ENCODE results near the gene TOMM34. TPM values are rescaled to one million over a fixed set of nuclear protein-coding genes. Genes with fewer than 3 reads are reported as not detected.
A peak's percentile ranks its signal among the peaks of the same experiment; 100 is the strongest.

Gene TOMM34
- total RNA-seq, 1 experiment from 2014 or later = 35.9 TPM

DNA sequence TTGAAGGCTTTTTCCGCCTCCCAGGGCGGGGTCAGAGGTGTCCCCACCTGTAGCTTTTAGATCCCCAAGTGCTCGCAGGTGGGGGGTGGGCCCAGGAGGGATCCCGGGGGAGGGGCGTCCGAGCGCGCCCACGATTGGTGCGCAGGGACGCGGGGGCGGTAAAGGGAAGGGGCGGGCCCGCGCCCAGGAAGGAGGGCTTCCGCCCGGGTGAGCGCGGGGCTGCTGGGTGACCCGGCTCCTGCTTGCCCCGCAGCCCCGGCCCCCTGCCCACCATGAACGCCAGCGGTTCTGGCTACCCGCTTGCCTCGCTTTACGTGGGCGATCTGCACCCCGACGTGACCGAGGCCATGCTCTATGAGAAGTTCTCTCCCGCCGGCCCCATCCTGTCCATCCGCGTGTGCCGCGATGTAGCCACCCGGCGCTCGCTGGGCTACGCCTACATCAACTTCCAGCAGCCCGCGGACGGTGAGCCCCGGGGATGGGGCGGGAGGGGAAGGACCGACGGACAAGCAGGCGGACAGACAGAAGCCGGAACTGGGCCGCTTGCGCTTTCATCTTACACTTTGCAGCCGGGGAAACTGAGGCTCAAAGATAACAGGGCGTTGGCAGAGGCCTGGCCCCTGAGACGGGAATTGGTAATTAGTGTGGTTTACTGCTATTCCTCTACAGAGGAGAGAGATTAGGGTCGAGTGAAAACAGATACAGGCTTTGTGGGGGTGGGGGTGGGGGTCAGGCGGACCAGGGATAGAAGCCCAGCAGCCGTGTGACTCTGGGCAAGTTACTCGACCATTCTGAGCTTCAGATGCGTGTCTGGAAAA is 50.1 kb downstream of the TOMM34 start, which contains the start of gene PABPC1L:
Gene PABPC1L (plus strand): TSS at position 189 of the 818 bp plus-strand sequence. CDS start 84 bp downstream, at position 273.
- peak within 1 kb of the TSS; percentile 84 for H3K4me3 Mint-ChIP-seq
- no peaks in the 10 kb centered on the region for H3K9me3 Mint-ChIP-seq
- CTCF ChIA-PET = interaction anchor here (0.5 to 1.8 kb wide), 22 partner anchors 12 to 538 kb away, joined by 3 to 13 read pairs (median 4); partner anchors contain the start of genes TOMM34 and YWHAB
- DNase-seq (ENCODE audit: low spot score) (peak; percentile 90), ATAC-seq (peak; percentile 86)
- peaks cover 52% of the 10 kb centered on the region for H3K36me3 Mint-ChIP-seq
- POLR2A ChIA-PET = interaction anchor here (0.6 to 1.1 kb wide), 11 partner anchors 13 to 399 kb away, joined by 3 to 8 read pairs (median 4); partner anchors contain the start of genes TOMM34 and YWHAB
- peak within 1 kb of the TSS; percentile 63 for H3K27ac Mint-ChIP-seq
- no peaks in the 10 kb centered on the region for H3K27me3 Mint-ChIP-seq (ENCODE audit: low read depth)
- peaks cover 24% of the 10 kb centered on the region for H3K4me1 Mint-ChIP-seq
- TF ChIP-seq, protein P1, sequence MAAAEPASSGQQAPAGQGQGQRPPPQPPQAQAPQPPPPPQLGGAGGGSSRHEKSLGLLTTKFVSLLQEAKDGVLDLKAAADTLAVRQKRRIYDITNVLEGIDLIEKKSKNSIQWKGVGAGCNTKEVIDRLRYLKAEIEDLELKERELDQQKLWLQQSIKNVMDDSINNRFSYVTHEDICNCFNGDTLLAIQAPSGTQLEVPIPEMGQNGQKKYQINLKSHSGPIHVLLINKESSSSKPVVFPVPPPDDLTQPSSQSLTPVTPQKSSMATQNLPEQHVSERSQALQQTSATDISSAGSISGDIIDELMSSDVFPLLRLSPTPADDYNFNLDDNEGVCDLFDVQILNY (CRISPR knock-in tag; IDR thresholded peaks at IDR 0.05) = no peak
- no peak for TF ChIP-seq ZNF121 (CRISPR knock-in tag; IDR thresholded peaks at IDR 0.05)
- TF ChIP-seq ZNF317 (CRISPR knock-in tag; IDR thresholded peaks at IDR 0.05; ENCODE audit: borderline replicate concordance, low read depth) = no peak
- TF ChIP-seq TEAD1 (CRISPR knock-in tag; IDR thresholded peaks at IDR 0.05) = 0 out of 2 replicates have a peak, but pooled peaks have one; percentile 67
- TF ChIP-seq SMAD4 (CRISPR knock-in tag; IDR thresholded peaks at IDR 0.05) = no peak
- TF ChIP-seq NFE2L1 (CRISPR knock-in tag; IDR thresholded peaks at IDR 0.05) = 0 out of 2 replicates have a peak, but pooled peaks have one; percentile 51
- TF ChIP-seq ZNF219 (CRISPR knock-in tag; IDR thresholded peaks at IDR 0.05; ENCODE audit: borderline replicate concordance) = no peak
- TF ChIP-seq AR (CRISPR knock-in tag; IDR thresholded peaks at IDR 0.05) = no peak
- no peak for TF ChIP-seq ATF3 (CRISPR knock-in tag; conservative IDR thresholded peaks at IDR 0.05)
- no peak; the same call in 1 of the 2 replicates for TF ChIP-seq ERG (CRISPR knock-in tag; IDR thresholded peaks at IDR 0.05)
- TF ChIP-seq, protein P2, sequence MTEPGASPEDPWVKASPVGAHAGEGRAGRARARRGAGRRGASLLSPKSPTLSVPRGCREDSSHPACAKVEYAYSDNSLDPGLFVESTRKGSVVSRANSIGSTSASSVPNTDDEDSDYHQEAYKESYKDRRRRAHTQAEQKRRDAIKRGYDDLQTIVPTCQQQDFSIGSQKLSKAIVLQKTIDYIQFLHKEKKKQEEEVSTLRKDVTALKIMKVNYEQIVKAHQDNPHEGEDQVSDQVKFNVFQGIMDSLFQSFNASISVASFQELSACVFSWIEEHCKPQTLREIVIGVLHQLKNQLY (CRISPR knock-in tag; IDR thresholded peaks at IDR 0.05) = no peak
- TF ChIP-seq ESRRA (CRISPR knock-in tag; IDR thresholded peaks at IDR 0.05; ENCODE audit: borderline replicate concordance) = no peak
- no peak for TF ChIP-seq NR3C1 (CRISPR knock-in tag; conservative IDR thresholded peaks at IDR 0.05; ENCODE audit: low read depth)
- no peak for TF ChIP-seq OVOL2 (CRISPR knock-in tag; IDR thresholded peaks at IDR 0.05; ENCODE audit: borderline replicate concordance)
- TF ChIP-seq ATF1 (CRISPR knock-in tag; IDR thresholded peaks at IDR 0.05) = no peak
- TF ChIP-seq, protein P3, sequence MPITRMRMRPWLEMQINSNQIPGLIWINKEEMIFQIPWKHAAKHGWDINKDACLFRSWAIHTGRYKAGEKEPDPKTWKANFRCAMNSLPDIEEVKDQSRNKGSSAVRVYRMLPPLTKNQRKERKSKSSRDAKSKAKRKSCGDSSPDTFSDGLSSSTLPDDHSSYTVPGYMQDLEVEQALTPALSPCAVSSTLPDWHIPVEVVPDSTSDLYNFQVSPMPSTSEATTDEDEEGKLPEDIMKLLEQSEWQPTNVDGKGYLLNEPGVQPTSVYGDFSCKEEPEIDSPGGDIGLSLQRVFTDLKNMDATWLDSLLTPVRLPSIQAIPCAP (CRISPR knock-in tag; IDR thresholded peaks at IDR 0.05) = no peak
- peak; percentile 83; the same call in 1 of the 2 replicates for TF ChIP-seq EMX1 (CRISPR knock-in tag; IDR thresholded peaks at IDR 0.05)
- TF ChIP-seq ZNF263 (CRISPR knock-in tag; IDR thresholded peaks at IDR 0.05; ENCODE audit: low read depth) = no peak
- no peak for TF ChIP-seq ZBTB21 (CRISPR knock-in tag; IDR thresholded peaks at IDR 0.05; ENCODE audit: borderline replicate concordance)
- TF ChIP-seq ARID4B (CRISPR knock-in tag; IDR thresholded peaks at IDR 0.05; ENCODE audit: borderline replicate concordance) = peak; percentile 42; the same call in 1 of the 2 replicates
- TF ChIP-seq GTF2I (CRISPR knock-in tag; conservative IDR thresholded peaks at IDR 0.05) = no peak
- no peak for TF ChIP-seq JAZF1 (CRISPR knock-in tag; IDR thresholded peaks at IDR 0.05)
- no peak for TF ChIP-seq NR1H2 (CRISPR knock-in tag; IDR thresholded peaks at IDR 0.05)
- TF ChIP-seq FOXP1 (CRISPR knock-in tag; IDR thresholded peaks at IDR 0.05; ENCODE audit: borderline replicate concordance) = peak; percentile 67; the same call in 1 of the 2 replicates
